Measurements from ENCODE around the gene SLC36A2. TPM values are rescaled to one million over a fixed set of nuclear protein-coding genes. Genes with fewer than 3 reads are reported as not detected.
"Not testable (repeated sequence)": the region's sequence is repeated elsewhere in the genome, so short reads cannot be mapped to it uniquely, and the experiment has no call there.

The SLC36A2 gene
- total RNA-seq (2014; rRNA removed; shearing (Covaris generic)): not detected in 2 replicates

DNA sequence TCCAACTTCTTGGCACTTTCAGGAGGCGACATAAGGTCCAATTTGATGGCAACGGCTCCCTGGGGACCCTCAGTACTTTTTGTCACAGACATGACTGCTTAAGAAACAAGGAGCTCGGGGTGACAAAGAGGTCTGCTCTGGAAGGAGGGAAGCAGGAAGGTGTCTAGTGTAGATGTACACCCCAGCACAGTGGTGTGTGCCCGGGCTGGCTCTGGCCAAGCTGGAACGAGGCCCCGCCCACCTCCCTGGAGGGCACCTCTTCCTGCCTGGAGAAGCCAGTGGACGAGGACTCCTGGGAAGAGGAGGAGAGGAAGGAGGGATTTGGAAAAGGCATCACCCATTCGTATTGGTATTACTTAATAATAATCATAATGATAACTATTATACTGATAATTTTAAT is at the start of gene SLC36A2:
SLC36A2 (minus strand) TSS at position 191 of the 400 bp plus-strand sequence; CDS start at position 92, 99 bp downstream.
- no peak for DNase-seq (ENCODE audit: low read depth)

- no peak for DNase-seq (ENCODE audit: low read depth)
Measured at GRCh38 chr5:151388960-151389359, 41.6 kb upstream of the SLC36A2 start.

DNA sequence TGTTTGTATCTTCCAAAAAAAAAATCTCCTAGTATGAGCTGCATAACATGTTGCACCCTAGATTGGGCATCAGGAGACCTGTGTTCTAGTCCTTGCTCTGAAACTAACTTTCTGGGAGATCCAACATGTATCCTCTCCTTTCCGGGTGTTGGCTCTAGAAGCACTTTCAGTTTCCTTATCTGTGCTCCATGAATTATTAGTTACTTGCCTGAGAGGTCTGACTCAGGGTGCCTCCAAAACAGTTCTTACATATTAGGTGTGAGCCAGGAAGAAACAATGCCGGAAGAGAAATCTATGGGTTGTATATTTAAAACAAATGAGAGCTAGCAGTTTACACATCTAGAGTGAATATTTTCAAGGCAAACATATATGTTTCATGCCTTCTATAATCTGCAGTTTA is 36.7 kb upstream of the SLC36A2 start:
- peak; percentile 31 for DNase-seq (ENCODE audit: low read depth)

DNA sequence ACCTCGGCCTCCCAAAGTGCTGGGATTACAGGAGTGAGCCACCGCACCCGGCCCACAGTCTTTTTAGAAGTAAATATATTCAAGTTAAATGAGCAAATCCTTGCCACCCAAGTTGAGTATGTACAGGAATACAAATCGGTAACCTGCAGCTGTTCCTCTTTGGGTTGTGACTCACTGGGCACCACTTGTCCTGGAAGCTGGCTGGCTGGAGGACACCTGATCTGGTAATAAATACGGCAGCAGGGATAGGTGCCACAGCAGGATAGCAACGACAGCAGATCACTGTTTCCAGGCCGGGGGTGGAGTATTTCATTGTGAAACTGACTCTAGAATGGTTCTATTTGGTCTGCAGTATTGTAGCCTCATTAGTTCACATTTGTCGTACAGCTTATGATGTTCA is 35.7 kb upstream of the SLC36A2 start:
- no peak for DNase-seq (ENCODE audit: low read depth)

- no peak for DNase-seq (ENCODE audit: low read depth)
Measured at GRCh38 chr5:151382576-151382975, 35.2 kb upstream of the SLC36A2 start.

DNA sequence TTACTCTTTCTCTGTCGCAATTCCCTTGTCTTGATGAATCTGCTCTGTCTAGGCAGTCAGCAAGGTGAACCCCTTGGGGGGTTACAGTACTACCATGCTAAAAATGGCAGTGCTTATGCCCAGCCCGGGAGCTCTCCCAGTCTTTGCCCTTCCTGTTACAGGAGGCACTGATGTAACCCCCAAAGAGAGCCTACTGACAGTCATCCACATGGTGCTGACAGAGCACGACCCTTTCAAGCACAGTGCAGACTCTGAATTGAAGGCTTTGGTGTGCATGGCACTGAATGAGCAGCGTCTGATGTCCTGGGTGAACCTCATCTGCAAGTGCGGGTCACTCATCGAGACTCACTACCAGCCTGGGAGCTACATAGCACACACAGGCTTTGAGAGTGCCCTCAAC is 34.5 kb upstream of the SLC36A2 start:
- DNase-seq (ENCODE audit: low read depth): no peak

DNA sequence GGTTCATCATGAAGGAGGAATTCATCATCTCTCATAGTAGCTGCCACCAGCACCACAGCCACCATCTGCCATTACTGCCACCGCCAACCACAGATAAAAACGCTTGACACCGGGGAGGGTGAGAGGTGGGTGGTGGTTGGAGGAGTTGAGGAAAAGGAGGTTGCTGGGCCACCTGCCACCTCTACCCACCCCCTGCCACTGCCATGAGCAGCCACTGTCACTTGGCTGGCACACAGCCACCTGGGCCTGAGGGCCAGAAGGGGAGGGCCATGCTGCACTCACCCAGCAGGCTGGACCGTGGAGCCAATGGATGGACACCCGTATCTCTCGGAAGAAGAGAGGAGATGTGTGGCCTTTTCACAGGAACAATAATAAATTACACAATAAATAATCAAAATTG is 31.3 kb upstream of the SLC36A2 start:
- DNase-seq (ENCODE audit: low read depth): no peak

GRCh38 chr5:151374539-151374938 is 27.2 kb upstream of the SLC36A2 start:
- no peak for DNase-seq (ENCODE audit: low read depth)

- DNase-seq (ENCODE audit: low read depth): not testable (repeated sequence)
Measured at GRCh38 chr5:151367038-151367437, 19.7 kb upstream of the SLC36A2 start.

DNA sequence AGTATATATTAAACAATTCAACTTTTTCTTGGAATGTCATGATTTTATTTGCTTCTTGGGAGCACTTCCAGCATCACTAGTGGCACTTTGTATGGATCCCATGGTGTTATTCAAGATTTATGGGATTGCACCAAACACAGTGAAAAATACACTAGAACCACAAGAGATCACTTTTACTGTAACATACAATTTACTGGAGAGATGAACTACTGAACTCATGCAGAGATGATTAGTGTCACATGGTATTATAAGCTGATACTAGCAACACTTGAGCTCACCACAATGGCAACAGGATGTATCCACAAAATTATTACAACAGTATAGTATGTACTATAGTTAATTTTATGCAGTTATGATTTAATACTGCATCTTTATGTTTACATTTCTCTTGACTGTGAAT is 16.3 kb upstream of the SLC36A2 start:
- DNase-seq (ENCODE audit: low read depth): no peak

DNA sequence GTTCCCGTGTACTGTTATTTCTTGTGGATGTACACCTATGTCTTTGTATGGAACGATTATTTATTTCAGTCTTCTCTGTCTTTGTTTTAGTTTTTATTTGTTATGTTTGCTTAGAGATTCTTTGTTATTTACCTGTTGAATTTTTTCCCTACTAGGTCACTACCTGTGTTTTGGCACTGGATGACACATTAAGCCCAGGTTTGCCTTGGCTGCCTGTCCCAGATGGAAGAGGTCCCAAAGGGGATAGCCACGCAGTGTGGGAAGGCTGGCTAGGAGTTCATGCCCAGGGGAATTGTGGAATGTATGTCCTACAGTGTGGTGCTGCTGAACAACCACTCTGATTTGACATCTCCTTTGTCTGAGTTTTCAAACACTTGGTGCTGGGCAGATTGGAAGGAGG is 15.6 kb upstream of the SLC36A2 start:
- no peak for DNase-seq (ENCODE audit: low read depth)

- DNase-seq (ENCODE audit: low read depth): no peak
Measured at GRCh38 chr5:151359391-151359790, 12.0 kb upstream of the SLC36A2 start.

DNA sequence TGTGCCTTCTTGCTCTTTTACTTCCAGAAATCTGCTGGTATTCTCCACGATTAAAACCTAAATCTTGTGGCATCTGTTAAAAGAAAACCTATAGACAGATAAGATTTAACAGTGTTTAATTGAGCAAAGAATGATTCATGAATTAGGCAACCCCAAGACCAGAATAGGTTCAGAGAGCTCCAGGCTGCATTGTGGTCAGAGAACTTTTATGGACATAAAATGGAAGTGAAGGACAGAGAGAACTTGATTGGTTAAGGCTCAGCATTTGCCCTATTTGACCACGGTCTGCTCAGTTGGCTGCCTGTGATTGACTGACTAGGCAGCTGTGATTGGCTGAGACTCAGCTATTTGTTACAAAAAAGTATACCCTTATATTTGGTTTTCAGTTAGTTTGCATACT is 10.4 kb upstream of the SLC36A2 start:
- peak; percentile 45 for DNase-seq (ENCODE audit: low read depth)

GRCh38 chr5:151357097-151357496 is 9.7 kb upstream of the SLC36A2 start:
- no peak for DNase-seq (ENCODE audit: low read depth)

DNA sequence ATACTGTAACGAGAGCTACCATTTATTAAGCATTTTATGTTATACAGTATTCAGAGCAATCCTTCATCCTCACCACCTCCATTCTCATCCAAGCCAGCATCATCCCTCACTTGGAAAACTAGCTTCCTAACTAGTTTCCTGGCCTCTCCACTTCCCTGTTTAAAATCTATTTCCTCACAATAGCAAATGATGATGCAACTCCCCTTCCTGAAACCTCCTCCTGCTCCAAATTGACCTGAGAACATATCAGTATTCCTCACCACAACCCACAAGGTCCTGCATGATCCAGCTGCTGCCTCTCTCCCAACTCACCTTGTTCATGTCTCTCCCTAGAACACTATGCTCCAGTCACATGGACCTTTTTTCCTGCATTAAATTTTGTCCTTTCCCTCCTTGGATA is 4.3 kb upstream of the SLC36A2 start:
- no peak for DNase-seq (ENCODE audit: low read depth)

GRCh38 chr5:151348789-151349188 is 1.4 kb upstream of the SLC36A2 start:
- no peak for DNase-seq (ENCODE audit: low read depth)

- peak; percentile 43 for DNase-seq (ENCODE audit: low read depth)
Measured at GRCh38 chr5:151345808-151346478, 1.4 kb downstream of the SLC36A2 start.

- no peak for DNase-seq (ENCODE audit: low read depth)
Measured at GRCh38 chr5:151345187-151345807, 2.1 kb downstream of the SLC36A2 start.

- no peak for DNase-seq (ENCODE audit: low read depth)
Measured at GRCh38 chr5:151344088-151344487, 3.3 kb downstream of the SLC36A2 start.

- DNase-seq (ENCODE audit: low read depth): no peak
Measured at GRCh38 chr5:151340004-151340403, 7.4 kb downstream of the SLC36A2 start.

GRCh38 chr5:151338734-151339133 is 8.6 kb downstream of the SLC36A2 start:
- DNase-seq (ENCODE audit: low read depth): no peak

- DNase-seq (ENCODE audit: low read depth): no peak
Measured at GRCh38 chr5:151332857-151333256, 14.5 kb downstream of the SLC36A2 start.

DNA sequence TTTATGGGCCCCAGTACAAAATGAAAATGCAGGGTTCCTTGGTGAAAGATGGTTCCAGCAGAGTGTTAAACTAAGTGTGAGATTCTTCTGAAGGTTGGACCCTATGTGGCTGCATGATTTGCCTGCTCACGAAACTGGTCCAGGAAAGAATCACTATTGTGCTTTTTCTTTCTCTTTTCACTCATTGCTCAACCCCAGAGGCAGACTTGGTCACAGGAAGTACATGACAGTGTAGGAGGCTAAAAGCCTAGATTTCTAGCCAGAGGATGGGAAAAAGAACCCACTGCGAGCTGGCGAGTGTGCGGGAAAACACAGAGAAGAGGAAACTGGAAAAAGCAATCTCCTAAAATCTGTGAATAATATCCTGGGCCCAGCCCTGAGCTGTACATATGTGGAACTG is 18.6 kb downstream of the SLC36A2 start:
- DNase-seq (ENCODE audit: low read depth): no peak

- no peak for DNase-seq (ENCODE audit: low read depth)
Measured at GRCh38 chr5:151327585-151327984, 19.8 kb downstream of the SLC36A2 start.
